Measurements from ENCODE around the gene GRPEL1.
A peak's percentile ranks its signal among the peaks of the same experiment; 100 is the strongest.

Gene GRPEL1

GRCh38 chr4:7067452-7068278, at the start of gene GRPEL1:
Gene GRPEL1 (minus strand): TSS chr4:7068064. CDS start chr4:7068032, 32 bp downstream.
- TF ChIP-seq CTCF (IDR thresholded peaks at IDR 0.05; ENCODE audit: control insufficient read depth, extremely low read depth, insufficient read depth): no peak
- DNase-seq (ENCODE audit: low read depth): peak; percentile 98
- H3K4me3 ChIP-seq (ENCODE audit: low read depth, low read length): peak within 1 kb of the TSS; percentile 93

GRCh38 chr4:7116705-7117104, 48.8 kb upstream of the GRPEL1 start:
- H3K4me3 ChIP-seq (ENCODE audit: low read depth, low read length): no peak overlapping the region
- DNase-seq (ENCODE audit: low read depth): no peak
- TF ChIP-seq CTCF (IDR thresholded peaks at IDR 0.05; ENCODE audit: control insufficient read depth, extremely low read depth, insufficient read depth): no peak

- H3K4me3 ChIP-seq (ENCODE audit: low read depth, low read length): no peak overlapping the region
- TF ChIP-seq CTCF (IDR thresholded peaks at IDR 0.05; ENCODE audit: control insufficient read depth, extremely low read depth, insufficient read depth): no peak
- DNase-seq (ENCODE audit: low read depth): no peak
Measured at GRCh38 chr4:7115557-7116340, 47.9 kb upstream of the GRPEL1 start.

GRCh38 chr4:7112656-7113055, 44.8 kb upstream of the GRPEL1 start:
- no peak for DNase-seq (ENCODE audit: low read depth)
- no peak for TF ChIP-seq CTCF (IDR thresholded peaks at IDR 0.05; ENCODE audit: control insufficient read depth, extremely low read depth, insufficient read depth)

GRCh38 chr4:7111441-7111840, 43.6 kb upstream of the GRPEL1 start:
- no peak for DNase-seq (ENCODE audit: low read depth)
- H3K4me3 ChIP-seq (ENCODE audit: low read depth, low read length): no peak overlapping the region
- no peak for TF ChIP-seq CTCF (IDR thresholded peaks at IDR 0.05; ENCODE audit: control insufficient read depth, extremely low read depth, insufficient read depth)

More at GRCh38 chr4:7112656-7113055, 44.8 kb upstream of the GRPEL1 start:
- no peak overlapping the region for H3K4me3 ChIP-seq (ENCODE audit: low read depth, low read length)

- H3K4me3 ChIP-seq (ENCODE audit: low read depth, low read length): no peak overlapping the region
- no peak for TF ChIP-seq CTCF (IDR thresholded peaks at IDR 0.05; ENCODE audit: control insufficient read depth, extremely low read depth, insufficient read depth)
- DNase-seq (ENCODE audit: low read depth): no peak
Measured at GRCh38 chr4:7110546-7110945, 42.7 kb upstream of the GRPEL1 start.
